Inflammatory macrophage (primary cell): ENCODE measurements around the gene KRTAP27-1.

Source experiments
- DNase-seq, 2 donors: peaks; one replicate each; pipeline ENCODE4 v3.0.0-alpha.2; 2020 to 2022
- total RNA-seq, 18 experiments: gene quantifications; one replicate each; lab custom pipeline; 2026; ENCODE audit warnings: mixed read lengths in 6 of 18, inconsistent platforms in 2 of 18; lab: John Stamatoyannopoulos, UW

KRTAP27-1 gene
- 0 reads per million in 18 experiments for total RNA-seq

DNA sequence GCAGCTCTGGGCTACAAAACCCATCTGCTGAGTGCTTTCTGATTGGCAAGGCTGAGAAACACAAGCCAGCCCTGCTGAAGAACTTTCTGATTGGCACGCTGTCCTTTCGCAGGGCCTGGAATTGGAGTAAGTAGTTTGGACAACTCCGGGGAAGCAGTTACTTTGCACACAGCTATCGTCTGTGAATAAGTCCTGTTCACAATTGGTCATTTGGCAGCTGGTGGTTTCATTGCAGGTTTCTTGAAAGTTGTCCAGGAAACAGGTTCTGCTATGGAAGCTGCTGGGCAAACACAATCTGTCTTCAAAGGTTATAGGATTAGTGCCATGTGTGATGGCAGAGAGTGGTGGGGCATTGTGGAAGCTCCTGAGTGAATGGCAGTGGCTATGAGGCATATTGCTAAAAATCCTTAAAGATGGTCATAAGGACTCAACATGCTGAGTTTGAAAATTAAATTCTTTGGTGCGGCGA lies at the start of gene KRTAP27-1:
KRTAP27-1 (minus strand) TSS at position 419 of the 469 bp plus-strand sequence; CDS start at position 393, 26 bp downstream.
- DNase-seq = no peak

GRCh38 chr21:30382201-30382600 lies 44.7 kb upstream of the KRTAP27-1 start:
- no peak for DNase-seq

- DNase-seq = no peak
Observed at GRCh38 chr21:30372139-30372770, 34.8 kb upstream of the KRTAP27-1 start, which contains the start of gene KRTAP13-2. Gene KRTAP13-2, minus strand, starts transcription at chr21:30372271. Its CDS starts 58 bp downstream, at chr21:30372213.

DNA sequence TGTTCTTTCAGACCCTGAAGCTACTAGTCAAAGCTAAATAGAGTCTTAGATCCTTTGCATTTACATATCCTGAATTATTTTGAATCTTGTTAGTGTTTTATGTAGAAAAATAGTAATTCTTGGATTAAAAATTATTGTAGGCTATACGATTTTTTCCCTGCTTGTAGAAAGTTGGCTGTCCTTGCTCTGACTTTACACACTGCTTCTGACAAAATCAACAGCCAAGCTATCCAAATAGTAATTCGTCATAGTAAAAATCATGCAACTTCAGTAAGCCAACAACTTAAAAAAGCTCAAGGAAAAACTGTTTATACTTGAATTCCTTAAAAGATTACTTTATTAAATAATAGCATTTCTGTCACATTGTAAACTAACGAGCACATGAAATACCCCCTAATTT lies 18.4 kb upstream of the KRTAP27-1 start:
- no peak for DNase-seq

GRCh38 chr21:30354308-30355005 lies 17.0 kb upstream of the KRTAP27-1 start:
- no peak for DNase-seq

DNA sequence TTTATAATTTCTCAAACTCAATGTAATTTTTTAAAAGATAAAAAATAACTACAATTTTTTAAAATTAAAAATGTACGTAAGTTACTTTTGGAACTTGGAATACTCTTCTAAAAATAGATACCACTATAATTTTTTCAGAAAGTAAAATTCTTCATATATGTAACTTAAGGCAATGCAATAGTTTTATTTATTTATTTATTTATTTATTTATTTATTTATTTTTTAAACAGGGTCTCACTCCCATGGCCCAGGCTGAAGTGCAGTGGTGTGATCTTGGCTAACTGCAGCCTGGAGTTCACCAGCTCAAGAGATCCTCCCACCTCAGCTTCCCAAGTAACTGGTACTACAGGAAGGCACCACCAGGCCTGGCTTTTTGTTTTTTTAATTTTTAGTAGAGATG lies 14.0 kb upstream of the KRTAP27-1 start:
- DNase-seq = no peak

GRCh38 chr21:30349572-30349971 lies 12.1 kb upstream of the KRTAP27-1 start:
- no peak for DNase-seq

GRCh38 chr21:30348506-30348905 lies 11.0 kb upstream of the KRTAP27-1 start, which contains the start of gene KRTAP23-1:
Gene KRTAP23-1, minus strand, starts transcription at chr21:30348606. Its CDS starts 0 bp downstream, at chr21:30348606.
- DNase-seq = no peak

DNA sequence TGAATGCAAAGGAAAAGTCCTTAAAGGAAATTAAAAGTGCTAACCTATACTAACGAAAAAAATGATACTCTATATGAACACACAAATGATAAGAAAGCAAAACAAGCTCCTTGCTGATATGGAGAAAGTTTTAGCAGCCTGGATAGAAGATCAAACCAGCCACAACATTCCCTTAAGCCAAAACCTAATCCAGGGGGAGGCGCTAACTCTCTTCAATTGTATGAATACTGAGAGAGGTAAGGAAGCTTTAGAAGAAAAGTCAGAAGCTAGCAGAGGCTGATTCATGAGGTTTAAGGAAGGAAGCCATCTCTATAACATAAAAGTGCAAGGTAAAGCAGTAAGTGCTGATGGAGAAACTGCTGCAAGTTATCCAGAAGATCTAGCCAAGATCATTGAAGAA lies 7.5 kb upstream of the KRTAP27-1 start:
- no peak for DNase-seq

- DNase-seq = peak; percentile 25 to 34
Observed at GRCh38 chr21:30340714-30341573, 3.5 kb upstream of the KRTAP27-1 start.

GRCh38 chr21:30338717-30339116 lies 1.2 kb upstream of the KRTAP27-1 start:
- DNase-seq = no peak

GRCh38 chr21:30337772-30338171 lies 278 bp upstream of the KRTAP27-1 start:
- no peak for DNase-seq

DNA sequence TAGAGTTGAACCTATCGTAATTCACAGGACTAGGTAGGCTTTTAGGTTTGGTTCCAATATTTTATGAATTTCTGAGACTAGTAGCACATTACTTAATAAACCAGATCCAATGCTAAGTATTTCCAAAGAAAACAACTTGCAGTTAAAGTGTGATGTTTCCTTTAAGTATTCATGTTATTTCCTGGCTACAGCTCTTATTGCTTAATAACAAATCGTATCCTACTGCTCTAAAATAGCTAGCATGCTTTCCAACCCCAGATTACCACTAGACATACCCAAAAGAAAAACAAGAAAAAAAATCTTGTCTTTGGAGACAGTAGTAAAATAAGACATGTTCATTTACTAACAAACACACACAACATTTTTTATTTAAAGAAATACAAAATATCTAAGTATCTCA lies 898 bp downstream of the KRTAP27-1 start:
- DNase-seq = no peak

GRCh38 chr21:30333736-30334135 lies 3.8 kb downstream of the KRTAP27-1 start:
- DNase-seq = no peak

GRCh38 chr21:30332681-30333080 lies 4.8 kb downstream of the KRTAP27-1 start:
- no peak for DNase-seq

- DNase-seq = no peak
Observed at GRCh38 chr21:30329203-30329875, 8.2 kb downstream of the KRTAP27-1 start.

- no peak for DNase-seq
Observed at GRCh38 chr21:30326390-30326789, 11.1 kb downstream of the KRTAP27-1 start.

- DNase-seq = no peak
Observed at GRCh38 chr21:30320215-30320614, 17.3 kb downstream of the KRTAP27-1 start, which contains the start of gene KRTAP26-1. Gene KRTAP26-1, minus strand, starts transcription at chr21:30320315. Its CDS starts 280 bp downstream, at chr21:30320035.

DNA sequence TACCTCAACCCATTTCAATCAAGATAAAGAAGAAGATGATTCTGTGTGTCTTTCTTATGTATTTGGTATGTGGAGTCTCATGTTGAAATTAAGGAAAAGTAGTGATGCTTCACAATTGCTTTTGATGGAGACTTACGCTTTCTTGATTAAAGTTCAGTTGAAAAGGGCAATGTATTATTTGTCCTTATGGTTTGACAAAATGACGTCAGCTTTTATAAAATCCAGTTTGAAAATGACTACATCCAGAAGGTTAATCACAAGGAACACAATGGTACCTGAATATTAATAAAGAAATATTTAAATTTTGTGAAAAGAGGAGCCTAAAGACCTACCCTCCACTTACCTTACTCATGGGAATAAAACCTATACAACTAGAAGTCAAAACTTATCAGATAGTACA lies 21.8 kb downstream of the KRTAP27-1 start:
- DNase-seq = no peak

DNA sequence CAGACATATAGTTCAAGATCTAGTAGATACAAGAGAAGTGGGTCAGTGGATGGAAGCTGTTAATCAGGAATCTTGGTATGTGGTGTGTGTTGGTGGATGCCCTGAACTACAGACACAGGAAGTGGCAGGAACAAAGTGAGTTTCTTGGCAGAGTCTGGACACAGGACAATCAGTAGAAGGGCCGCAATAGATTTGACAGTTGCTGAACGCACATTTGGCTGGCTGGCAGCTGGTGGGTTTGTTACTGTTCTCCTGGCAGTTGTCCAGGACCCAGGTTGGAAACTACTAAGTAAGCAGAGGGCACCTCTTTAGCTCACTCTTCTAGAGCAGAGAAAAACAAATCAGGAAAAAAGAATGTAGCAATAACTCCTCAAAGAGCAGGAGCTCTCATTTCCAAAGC lies 30.6 kb downstream of the KRTAP27-1 start:
- DNase-seq = no peak

- no peak for DNase-seq
Observed at GRCh38 chr21:30305136-30305535, 32.4 kb downstream of the KRTAP27-1 start.

GRCh38 chr21:30289215-30289614 lies 48.3 kb downstream of the KRTAP27-1 start, which contains the start of gene KRTAP25-1:
Gene KRTAP25-1, minus strand, starts transcription at chr21:30289514. Its CDS starts 24 bp downstream, at chr21:30289490.
- DNase-seq = no peak
